IMR-90 (cell line): Measurements from ENCODE around the gene HADHA. TPM values are rescaled to one million over a fixed set of nuclear protein-coding genes. Genes with fewer than 3 reads are reported as not detected.

ENCODE experiments used
- ATAC-seq: fragments of 200-7000 bp; cut with Tn5 transposase; 2 replicates; pipeline ENCODE4 v1.9.1; 2020; ENCODE audit warnings: low read depth, mild to moderate bottlenecking, moderate library complexity
- BruUV-seq: library from RNA; stranded (reverse); fragments of 400-500 nt; replicated peaks from 2 replicates; lab custom pipeline; 2021; lab: Mats Ljungman, UMichigan
- CTCF ChIA-PET: fragments of 300-600 bp; formaldehyde crosslinking; extraction: SDS; loops from one replicate; lab custom pipeline; 2021; ENCODE audit warnings: antibody characterized with exemption; lab: Yijun Ruan, JAX
- POLR2A ChIA-PET: fragments of 300-600 bp; sonication (Branson Sonifier 250); formaldehyde crosslinking; loops from one replicate; lab custom pipeline; 2022; ENCODE audit warnings: antibody characterized with exemption; ENCODE audit not compliant: unreplicated experiment; lab: Charles Lee
- DNase-seq: peaks from one replicate; pipeline ENCODE4 v3.0.0; 2013
- H2AFZ ChIP-seq: replicated peaks from 2 replicates; pipeline ENCODE3; 2013; ENCODE audit warnings: low read length, mild to moderate bottlenecking; ENCODE audit not compliant: poor library complexity
- H2AK5ac ChIP-seq: 2 replicates; pipeline ENCODE4 v1.6.1; 2013; ENCODE audit warnings: low read depth, low read length, inconsistent platforms
- H2AK9ac ChIP-seq: replicated peaks from 2 replicates; pipeline ENCODE3; 2013; ENCODE audit warnings: mild to moderate bottlenecking, low read depth, low read length, moderate library complexity; ENCODE audit not compliant: poor library complexity
- H2BK120ac ChIP-seq: 2 replicates; pipeline ENCODE4 v1.6.1; 2013; ENCODE audit warnings: low read depth, low read length, inconsistent platforms
- H2BK15ac ChIP-seq: 3 replicates; pipeline ENCODE4 v1.6.1; 2013; ENCODE audit warnings: low read depth, low read length, inconsistent platforms
- H2BK20ac ChIP-seq: 2 replicates; pipeline ENCODE4 v1.6.1; 2013; ENCODE audit warnings: low read depth, mild to moderate bottlenecking, inconsistent platforms, low read length, moderate library complexity
- H2BK5ac ChIP-seq: 2 replicates; pipeline ENCODE4 v1.6.1; 2013; ENCODE audit warnings: mild to moderate bottlenecking, low read depth, low read length, inconsistent platforms; ENCODE audit not compliant: poor library complexity, severe bottlenecking
- H3K14ac ChIP-seq: replicated peaks from 2 replicates; pipeline ENCODE4 v1.6.1; 2013; ENCODE audit warnings: low read depth, low read length, inconsistent platforms
- H3K18ac ChIP-seq: 2 replicates; pipeline ENCODE4 v1.6.1; 2013; ENCODE audit warnings: low read depth, low read length, control low read depth
- H3K23ac ChIP-seq: 2 replicates; pipeline ENCODE4 v1.6.1; 2013; ENCODE audit warnings: low read depth, low read length, inconsistent platforms
- H3K27ac ChIP-seq: 2 replicates; pipeline ENCODE4 v1.5.1; 2013; ENCODE audit warnings: mild to moderate bottlenecking, control low read depth, low read length; ENCODE audit not compliant: insufficient read depth
- H3K27me3 ChIP-seq: 2 replicates; pipeline ENCODE4 v1.6.1; 2013; ENCODE audit warnings: low read length; ENCODE audit not compliant: control insufficient read depth, insufficient read depth
- H3K36me3 ChIP-seq: 2 replicates; pipeline ENCODE4 v1.6.1; 2013; ENCODE audit warnings: low read length, mixed read lengths; ENCODE audit not compliant: control insufficient read depth, insufficient read depth
- H3K4ac ChIP-seq: 2 replicates; pipeline ENCODE4 v1.6.1; 2013; ENCODE audit warnings: low read depth, low read length, inconsistent platforms
- H3K4me1 ChIP-seq: 2 replicates; pipeline ENCODE4 v1.6.1; 2013; ENCODE audit warnings: low read length, mixed read lengths; ENCODE audit not compliant: control insufficient read depth, insufficient read depth
- H3K4me2 ChIP-seq: 2 replicates; pipeline ENCODE4 v1.6.1; 2013; ENCODE audit warnings: low read depth, mild to moderate bottlenecking, control low read depth, low read length, moderate library complexity
- H3K4me3 ChIP-seq: 2 replicates; pipeline ENCODE4 v1.5.1; 2013; ENCODE audit warnings: low read depth, mild to moderate bottlenecking, control low read depth, low read length, moderate library complexity; ENCODE audit not compliant: insufficient read depth
- H3K56ac ChIP-seq: 2 replicates; pipeline ENCODE4 v1.6.1; 2013; ENCODE audit warnings: low read length, inconsistent platforms; ENCODE audit not compliant: insufficient read depth; ENCODE audit errors: extremely low read depth
- H3K79me1 ChIP-seq, 2 experiments: 2 replicates each; pipeline ENCODE4 v1.6.1; 2013; ENCODE audit warnings: low read length in 2 of 2, inconsistent platforms in 1 of 2, low read depth in 1 of 2
- H3K9ac ChIP-seq: 2 replicates; pipeline ENCODE4 v1.6.1; 2013; ENCODE audit warnings: low read depth, low read length, control low read depth
- H3K9me1 ChIP-seq: 2 replicates; pipeline ENCODE4 v1.6.1; 2013; ENCODE audit warnings: low read length, inconsistent platforms; ENCODE audit not compliant: insufficient read depth
- H3K9me3 ChIP-seq: 2 replicates; pipeline ENCODE4 v1.6.1; 2013; ENCODE audit warnings: low read length; ENCODE audit not compliant: control insufficient read depth, insufficient read depth
- H4K20me1 ChIP-seq: 2 replicates; pipeline ENCODE4 v1.6.1; 2013; ENCODE audit warnings: low read length, inconsistent platforms; ENCODE audit not compliant: insufficient read depth
- H4K5ac ChIP-seq: 2 replicates; pipeline ENCODE4 v1.6.1; 2013; ENCODE audit warnings: mild to moderate bottlenecking, low read depth, low read length, control low read depth
- H4K8ac ChIP-seq, 2 experiments: 2 replicates each; pipeline ENCODE4 v1.6.1; 2013; ENCODE audit warnings: low read depth in 2 of 2, low read length in 2 of 2, control low read depth in 1 of 2, inconsistent platforms in 1 of 2
- H4K91ac ChIP-seq: 2 replicates; pipeline ENCODE4 v1.6.1; 2013; ENCODE audit warnings: low read depth, low read length, inconsistent platforms; ENCODE audit not compliant: insufficient read depth
- BHLHE40 ChIP-seq: fragments of 150-350 bp; IDR thresholded peaks from 2 replicates; pipeline ENCODE4 v1.6.1; 2016; ENCODE audit warnings: mild to moderate bottlenecking, low read depth, low read length
- CEBPB ChIP-seq: IDR thresholded peaks from 2 replicates; pipeline ENCODE4 v1.6.1; 2012; ENCODE audit warnings: low read depth, low read length, improper control_type of control experiment
- CHD1 ChIP-seq: IDR thresholded peaks from 2 replicates; pipeline ENCODE4 v1.6.1; 2012; ENCODE audit warnings: low read depth, low read length, improper control_type of control experiment
- CTCF ChIP-seq: conservative IDR thresholded peaks from 2 replicates; pipeline ENCODE4 v1.5.1; 2012; ENCODE audit warnings: mild to moderate bottlenecking, low read depth, low read length, improper control_type of control experiment
- FOS ChIP-seq: fragments of 150-350 bp; IDR thresholded peaks from 2 replicates; pipeline ENCODE4 v1.6.1; 2016; ENCODE audit warnings: low read depth, low read length
- MAFK ChIP-seq: IDR thresholded peaks from 2 replicates; pipeline ENCODE4 v1.6.1; 2012; ENCODE audit warnings: low read depth, low read length, improper control_type of control experiment
- MAZ ChIP-seq: IDR thresholded peaks from 2 replicates; pipeline ENCODE4 v1.6.1; 2012; ENCODE audit warnings: low read depth, mild to moderate bottlenecking, low read length, improper control_type of control experiment, moderate library complexity, borderline replicate concordance
- MXI1 ChIP-seq: IDR thresholded peaks from 2 replicates; pipeline ENCODE4 v1.6.1; 2012; ENCODE audit warnings: low read depth, mild to moderate bottlenecking, low read length, moderate library complexity, borderline replicate concordance
- NFE2L2 ChIP-seq: fragments of 150-350 bp; IDR thresholded peaks from 2 replicates; pipeline ENCODE4 v1.6.1; 2016; ENCODE audit warnings: low read depth, mild to moderate bottlenecking, low read length
- POLR2A ChIP-seq: IDR thresholded peaks from 2 replicates; pipeline ENCODE4 v1.6.1; 2012; ENCODE audit warnings: mild to moderate bottlenecking, low read depth, low read length
- RAD21 ChIP-seq: IDR thresholded peaks from 2 replicates; pipeline ENCODE4 v1.6.1; 2012; ENCODE audit warnings: low read length, improper control_type of control experiment
- RCOR1 ChIP-seq: IDR thresholded peaks from 2 replicates; pipeline ENCODE4 v1.6.1; 2012; ENCODE audit warnings: mild to moderate bottlenecking, low read length, improper control_type of control experiment; ENCODE audit not compliant: insufficient replicate concordance
- RFX5 ChIP-seq: IDR thresholded peaks from 2 replicates; pipeline ENCODE4 v1.8.0; 2012; ENCODE audit warnings: low read depth, mild to moderate bottlenecking, low read length, moderate library complexity
- SMC3 ChIP-seq: fragments of 150-350 bp; IDR thresholded peaks from 2 replicates; pipeline ENCODE4 v1.6.1; 2016; ENCODE audit warnings: low read depth, mild to moderate bottlenecking, antibody characterized with exemption, low read length, moderate library complexity
- USF2 ChIP-seq: fragments of 150-350 bp; IDR thresholded peaks from 2 replicates; pipeline ENCODE4 v1.6.1; 2017; ENCODE audit warnings: mild to moderate bottlenecking, antibody characterized with exemption, low read length, low read depth
- WGBS, 2 experiments: methylation state at CpG; one replicate each; pipeline versions ENCODE4 v1.1.5 to v1.1.7; 2013; ENCODE audit warnings: missing lambda C conversion rate in 2 of 2; ENCODE audit not compliant: insufficient read length in 1 of 2; ENCODE audit errors: extremely low coverage in 2 of 2; 5-methylcytosine and 5-hydroxymethylcytosine counted together
- dilution Hi-C: fragments of 300-500 bp; cut with HindIII; formaldehyde crosslinking; loops from one replicate; pipeline ENCODE4 v1.14.3; 2018; ENCODE audit warnings: low sequenced_read_pairs; ENCODE audit not compliant: unreplicated experiment
- in situ Hi-C: fragments of 300-500 bp; cut with MboI; formaldehyde crosslinking; loops from 3 replicates; pipeline ENCODE4 v1.14.3; 2019; ENCODE audit warnings: low sequenced_read_pairs, inconsistent platforms, mixed read lengths
- intact Hi-C: fragments of 100-400 bp; cut with micrococcal nuclease; formaldehyde crosslinking; loops from 2 replicates; pipeline ENCODE4 v1.10.0; 2022
- polyA plus RNA-seq, 3 experiments: library from polyadenylated mRNA; depleted of rRNA; stranded (reverse); fragments of >200 nt; gene quantifications; 2 replicates each; pipeline ENCODE4 v1.2.3, GENCODE V29; 2012; ENCODE audit warnings: low replicate concordance in 1 of 3
- total RNA-seq: library from RNA; depleted of rRNA; stranded (reverse); fragments of >200 nt; gene quantifications from 2 replicates; pipeline ENCODE4 v1.2.3, GENCODE V29; 2012
- TF ChIP-seq, protein P1 (sequence below): fragments of 150-350 bp; IDR thresholded peaks from 2 replicates; pipeline ENCODE4 v1.6.1; 2016; ENCODE audit warnings: low read depth, mild to moderate bottlenecking, low read length, moderate library complexity, borderline replicate concordance

Gene HADHA
- total and polyA plus RNA-seq, 2 of the 4 experiments (the other 2 are of a cell fraction) = 52.7 to 111 TPM

GRCh38 chr2:26169226-26169625 is 75.2 kb downstream of the HADHA start:
- ChIA-PET CTCF (no interaction called here), POLR2A (no interaction called here)
- Histone ChIP-seq H2AK5ac (no peak overlapping the region), H2AK9ac (no peak overlapping the region), H2BK15ac (no peak overlapping the region), H3K23ac (no peak overlapping the region), H3K27ac (no peak overlapping the region), H4K91ac (no peak overlapping the region), H3K36me3 (no peaks in the 10 kb centered on the region), H3K4ac (no peak overlapping the region), H2BK120ac (no peak overlapping the region), H3K4me1 (no peaks in the 10 kb centered on the region), H3K18ac (no peak overlapping the region), H2BK20ac (no peak overlapping the region), H3K14ac (no peak overlapping the region), H4K20me1 (no peaks in the 10 kb centered on the region), H3K79me1 (no peaks in the 10 kb centered on the region), H3K9me3 (no peaks in the 10 kb centered on the region; the same call in 1 of the 2 replicates), H4K5ac (no peak overlapping the region), H3K4me2 (no peak overlapping the region), H3K56ac (no peak overlapping the region), H4K8ac (no peak overlapping the region), H2BK5ac (no peak overlapping the region), H3K4me3 (no peak overlapping the region), H3K9me1 (no peaks in the 10 kb centered on the region), H3K27me3 (peaks cover 40% of the 10 kb centered on the region), H2AFZ (no peak overlapping the region), H3K9ac (no peak overlapping the region)
- in situ Hi-C loops = no loop called here
- intact Hi-C loops = no loop called here
- ATAC-seq (no peak), DNase-seq (no peak)
- TF ChIP-seq CEBPB (no peak), MAZ (no peak), USF2 (no peak), MXI1 (no peak), CHD1 (no peak), FOS (no peak), RFX5 (no peak), NFE2L2 (no peak), BHLHE40 (no peak), MAFK (no peak), POLR2A (no peak), SMC3 (no peak), RAD21 (no peak), CTCF (no peak), RCOR1 (no peak)
- TF ChIP-seq, protein P1, sequence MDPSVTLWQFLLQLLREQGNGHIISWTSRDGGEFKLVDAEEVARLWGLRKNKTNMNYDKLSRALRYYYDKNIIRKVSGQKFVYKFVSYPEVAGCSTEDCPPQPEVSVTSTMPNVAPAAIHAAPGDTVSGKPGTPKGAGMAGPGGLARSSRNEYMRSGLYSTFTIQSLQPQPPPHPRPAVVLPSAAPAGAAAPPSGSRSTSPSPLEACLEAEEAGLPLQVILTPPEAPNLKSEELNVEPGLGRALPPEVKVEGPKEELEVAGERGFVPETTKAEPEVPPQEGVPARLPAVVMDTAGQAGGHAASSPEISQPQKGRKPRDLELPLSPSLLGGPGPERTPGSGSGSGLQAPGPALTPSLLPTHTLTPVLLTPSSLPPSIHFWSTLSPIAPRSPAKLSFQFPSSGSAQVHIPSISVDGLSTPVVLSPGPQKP = no peak
- dilution Hi-C loops = no loop called here
- WGBS, 2 experiments = 50% methylated on average over 2 of the region's 5 CpGs; no CpG with 5 or more reads in 1 of the 2 experiments
- no TSS peak for BruUV-seq
